K562 (cell line): ENCODE measurements around the gene MKRN2OS.

Source experiments
- FOXK2 ChIP-seq, 2 experiments: fragments of 450-650 bp; IDR thresholded peaks in 1 of 2; conservative IDR thresholded peaks in 1 of 2; 2 replicates each; pipeline ENCODE4 v1.6.1; 2016; ENCODE audit warnings: low read depth in 2 of 2, mild to moderate bottlenecking in 1 of 2
- FOXM1 ChIP-seq, 2 experiments: fragments of 450-650 bp in 1 of 2; sonication (generic) in 1 of 2; formaldehyde crosslinking in 1 of 2; IDR thresholded peaks; 2 replicates each; pipeline versions ENCODE4 v1.6.1 to v1.9.0; 2017 to 2022; ENCODE audit warnings: low read depth in 2 of 2, mild to moderate bottlenecking in 2 of 2, missing genetic modification reagents in 1 of 2, moderate library complexity in 1 of 2
- HNRNPH1 ChIP-seq: fragments of 200-400 bp; formaldehyde crosslinking; optimal IDR thresholded peaks from 2 replicates; pipeline ENCODE3; 2017; ENCODE audit warnings: low read depth, mild to moderate bottlenecking, low read length, moderate library complexity
- JUND ChIP-seq, 2 experiments: IDR thresholded peaks; 2 replicates in 1 of 2; 3 replicates in 1 of 2; pipeline ENCODE4 v1.6.1; 2011; ENCODE audit warnings: borderline replicate concordance in 2 of 2, low read depth in 2 of 2, low read length in 2 of 2, improper control_type of control experiment in 1 of 2, missing biosample characterization in 1 of 2, missing genetic modification characterization in 1 of 2, missing genetic modification reagents in 1 of 2
- MYNN ChIP-seq, 2 experiments: sonication (generic); formaldehyde crosslinking in 1 of 2; IDR thresholded peaks; 2 replicates each; pipeline versions ENCODE4 v1.5.0 to v1.6.1; 2016 to 2020; ENCODE audit warnings: antibody characterized with exemption in 1 of 2, missing genetic modification reagents in 1 of 2
- NFYB ChIP-seq: IDR thresholded peaks from 2 replicates; pipeline ENCODE4 v1.6.1; 2011; ENCODE audit warnings: mild to moderate bottlenecking, moderate library complexity; ENCODE audit not compliant: insufficient read length; ENCODE audit errors: extremely low read depth
- NR1H2 ChIP-seq: sonication (generic); formaldehyde crosslinking; IDR thresholded peaks from 2 replicates; pipeline ENCODE4 v1.4.0; 2020; ENCODE audit warnings: mild to moderate bottlenecking, missing genetic modification reagents
- POLR2AphosphoS5 ChIP-seq: IDR thresholded peaks from 2 replicates; pipeline ENCODE4 v1.6.1; 2011; ENCODE audit warnings: mild to moderate bottlenecking, low read depth, low read length, moderate library complexity; ENCODE audit not compliant: control insufficient read depth, insufficient read depth
- SMC3 ChIP-seq: conservative IDR thresholded peaks from 2 replicates; pipeline ENCODE4 v1.6.1; 2011; ENCODE audit warnings: low read depth, low read length, improper control_type of control experiment; ENCODE audit not compliant: insufficient read depth
- TF ChIP-seq, protein P1 (sequence below), 3 experiments: IDR thresholded peaks in 2 of 3; conservative IDR thresholded peaks in 1 of 3; 2 replicates each; pipeline ENCODE4 v1.5.1; 2011 to 2012; ENCODE audit warnings: low read length in 3 of 3, mild to moderate bottlenecking in 3 of 3, control low read depth in 2 of 3, improper control_type of control experiment in 1 of 3, inconsistent platforms in 1 of 3, low read depth in 1 of 3, mixed read lengths in 1 of 3, moderate library complexity in 1 of 3; ENCODE audit not compliant: insufficient read depth in 2 of 3

GRCh38 chr3:12549971-12550760 lies 4.9 kb upstream of the MKRN2OS start:
- TF ChIP-seq NFYB (no peak), FOXM1 (IDR thresholded peaks at IDR 0.05; ENCODE audit: low read depth) (no peak), FOXM1 (CRISPR knock-in tag; IDR thresholded peaks at IDR 0.05; ENCODE audit: low read depth) (no peak), POLR2AphosphoS5 (no peak), JUND (IDR thresholded peaks at IDR 0.05; ENCODE audit: borderline replicate concordance, low read depth, low read length) (no peak), JUND (tag; IDR thresholded peaks at IDR 0.05; ENCODE audit: borderline replicate concordance, low read depth, low read length) (no peak), SMC3 (no peak), HNRNPH1 (no peak), MYNN (IDR thresholded peaks at IDR 0.05) (no peak), MYNN (CRISPR knock-in tag; IDR thresholded peaks at IDR 0.05) (no peak), NR1H2 (CRISPR knock-in tag) (no peak), FOXK2 (conservative IDR thresholded peaks at IDR 0.05 in 1 of 2, IDR thresholded peaks at IDR 0.05 in 1 of 2; ENCODE audit: low read depth in 2 of 2) (no peak)
- TF ChIP-seq, protein P1, sequence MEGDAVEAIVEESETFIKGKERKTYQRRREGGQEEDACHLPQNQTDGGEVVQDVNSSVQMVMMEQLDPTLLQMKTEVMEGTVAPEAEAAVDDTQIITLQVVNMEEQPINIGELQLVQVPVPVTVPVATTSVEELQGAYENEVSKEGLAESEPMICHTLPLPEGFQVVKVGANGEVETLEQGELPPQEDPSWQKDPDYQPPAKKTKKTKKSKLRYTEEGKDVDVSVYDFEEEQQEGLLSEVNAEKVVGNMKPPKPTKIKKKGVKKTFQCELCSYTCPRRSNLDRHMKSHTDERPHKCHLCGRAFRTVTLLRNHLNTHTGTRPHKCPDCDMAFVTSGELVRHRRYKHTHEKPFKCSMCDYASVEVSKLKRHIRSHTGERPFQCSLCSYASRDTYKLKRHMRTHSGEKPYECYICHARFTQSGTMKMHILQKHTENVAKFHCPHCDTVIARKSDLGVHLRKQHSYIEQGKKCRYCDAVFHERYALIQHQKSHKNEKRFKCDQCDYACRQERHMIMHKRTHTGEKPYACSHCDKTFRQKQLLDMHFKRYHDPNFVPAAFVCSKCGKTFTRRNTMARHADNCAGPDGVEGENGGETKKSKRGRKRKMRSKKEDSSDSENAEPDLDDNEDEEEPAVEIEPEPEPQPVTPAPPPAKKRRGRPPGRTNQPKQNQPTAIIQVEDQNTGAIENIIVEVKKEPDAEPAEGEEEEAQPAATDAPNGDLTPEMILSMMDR (IDR thresholded peaks at IDR 0.05 in 2 of 3, conservative IDR thresholded peaks at IDR 0.05 in 1 of 3; ENCODE audit: insufficient read depth in 2 of 3, low read depth in 1 of 3, low read length in 3 of 3) = no peak
